ENCODE measurements around the gene HOXA3.

GRCh38 chr7:27103489-27104226, 48.7 kb downstream of the HOXA3 start:
- no peak for TF ChIP-seq POLR2A (IDR thresholded peaks at IDR 0.05)
- no peak for TF ChIP-seq CTCF (IDR thresholded peaks at IDR 0.05)
- peak in 1 of 3 donors; percentile 10 for TF ChIP-seq POLR2AphosphoS5 (IDR thresholded peaks at IDR 0.05)
